ENCODE data around the gene ITM2C.

Gene ITM2C

GRCh38 chr2:230874456-230874855 lies 9.7 kb downstream of the ITM2C start:
- no peak for DNase-seq

DNA sequence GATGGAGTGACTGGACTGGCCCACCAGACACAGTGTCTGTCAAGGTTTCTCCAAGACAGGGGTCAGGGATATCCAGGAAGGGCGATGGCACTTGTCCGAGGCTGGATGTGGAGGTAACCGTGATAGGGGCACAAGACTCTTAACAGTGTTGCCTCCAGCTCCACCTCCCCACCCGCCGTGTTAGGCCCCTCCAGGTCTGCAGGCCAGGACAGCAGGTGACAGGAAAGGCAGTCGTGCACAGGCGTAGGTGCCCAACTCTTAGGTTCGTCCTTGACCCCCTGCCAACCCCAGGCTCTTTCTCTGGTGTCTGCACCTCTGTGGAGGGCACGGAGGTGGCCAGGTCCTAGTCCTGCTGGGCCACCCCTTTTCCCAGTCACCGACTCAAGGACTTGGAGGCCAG lies 10.1 kb downstream of the ITM2C start:
- DNase-seq, result no peak

DNA sequence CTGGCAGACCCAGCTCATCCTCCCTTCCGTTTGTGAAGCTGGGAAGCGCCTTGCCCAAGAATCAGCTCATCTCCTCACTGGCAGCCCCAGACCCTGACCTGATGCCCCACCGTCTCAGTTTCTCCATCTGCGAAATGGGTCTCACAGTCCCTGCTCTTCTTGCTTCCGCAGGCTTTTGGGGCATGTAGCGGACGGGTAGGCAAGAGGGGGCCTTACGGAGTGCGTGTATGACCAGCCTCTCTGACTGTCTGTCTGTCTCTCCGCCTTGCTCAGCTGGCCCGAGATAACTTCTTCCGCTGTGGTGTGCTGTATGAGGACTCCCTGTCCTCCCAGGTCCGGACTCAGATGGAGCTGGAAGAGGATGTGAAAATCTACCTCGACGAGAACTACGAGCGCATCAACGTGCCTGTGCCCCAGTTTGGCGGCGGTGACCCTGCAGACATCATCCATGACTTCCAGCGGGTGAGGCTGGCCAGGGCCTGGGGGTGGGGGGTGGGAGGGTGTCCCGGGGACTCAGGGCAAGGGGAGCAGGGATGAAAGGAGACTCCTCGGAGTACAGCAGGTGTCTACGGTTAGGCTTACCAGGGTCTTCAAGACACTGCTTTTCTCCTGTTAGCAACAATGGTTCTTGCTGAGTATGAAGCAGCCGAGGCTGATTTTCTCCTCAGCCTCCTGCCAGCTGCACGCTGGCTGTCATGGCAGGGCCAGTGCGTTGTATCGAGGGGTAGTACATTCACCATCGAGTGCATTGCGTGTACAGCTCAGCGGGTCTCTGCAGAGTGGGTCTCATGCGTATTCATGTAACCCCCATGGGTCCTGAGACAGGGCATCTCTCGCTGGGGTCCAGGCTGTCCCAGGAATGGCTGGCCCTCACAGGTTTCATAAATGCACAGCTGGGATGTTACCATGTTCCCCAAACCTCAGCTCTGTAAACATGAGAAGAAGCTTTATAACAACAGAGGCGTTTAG lies 10.9 kb downstream of the ITM2C start:
- DNase-seq, result no peak

GRCh38 chr2:230877116-230877758 lies 12.5 kb downstream of the ITM2C start:
- no peak for DNase-seq

DNA sequence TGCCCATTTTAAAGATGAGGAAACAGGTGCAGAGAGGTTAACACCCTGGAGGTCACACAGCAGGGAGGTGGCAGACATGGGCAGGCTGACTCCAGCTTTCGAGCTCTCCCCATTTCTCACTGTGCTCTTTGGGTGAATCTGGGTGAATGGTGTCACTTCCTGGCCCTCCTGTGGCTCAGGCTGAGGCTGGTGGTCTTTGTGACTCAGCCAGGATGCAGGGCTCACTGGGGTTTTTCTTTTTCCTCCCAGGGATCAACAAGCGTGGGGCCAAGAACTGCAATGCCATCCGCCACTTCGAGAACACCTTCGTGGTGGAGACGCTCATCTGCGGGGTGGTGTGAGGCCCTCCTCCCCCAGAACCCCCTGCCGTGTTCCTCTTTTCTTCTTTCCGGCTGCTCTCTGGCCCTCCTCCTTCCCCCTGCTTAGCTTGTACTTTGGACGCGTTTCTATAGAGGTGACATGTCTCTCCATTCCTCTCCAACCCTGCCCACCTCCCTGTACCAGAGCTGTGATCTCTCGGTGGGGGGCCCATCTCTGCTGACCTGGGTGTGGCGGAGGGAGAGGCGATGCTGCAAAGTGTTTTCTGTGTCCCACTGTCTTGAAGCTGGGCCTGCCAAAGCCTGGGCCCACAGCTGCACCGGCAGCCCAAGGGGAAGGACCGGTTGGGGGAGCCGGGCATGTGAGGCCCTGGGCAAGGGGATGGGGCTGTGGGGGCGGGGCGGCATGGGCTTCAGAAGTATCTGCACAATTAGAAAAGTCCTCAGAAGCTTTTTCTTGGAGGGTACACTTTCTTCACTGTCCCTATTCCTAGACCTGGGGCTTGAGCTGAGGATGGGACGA lies 13.2 kb downstream of the ITM2C start:
- peak; percentile 63 to 66 for DNase-seq

DNA sequence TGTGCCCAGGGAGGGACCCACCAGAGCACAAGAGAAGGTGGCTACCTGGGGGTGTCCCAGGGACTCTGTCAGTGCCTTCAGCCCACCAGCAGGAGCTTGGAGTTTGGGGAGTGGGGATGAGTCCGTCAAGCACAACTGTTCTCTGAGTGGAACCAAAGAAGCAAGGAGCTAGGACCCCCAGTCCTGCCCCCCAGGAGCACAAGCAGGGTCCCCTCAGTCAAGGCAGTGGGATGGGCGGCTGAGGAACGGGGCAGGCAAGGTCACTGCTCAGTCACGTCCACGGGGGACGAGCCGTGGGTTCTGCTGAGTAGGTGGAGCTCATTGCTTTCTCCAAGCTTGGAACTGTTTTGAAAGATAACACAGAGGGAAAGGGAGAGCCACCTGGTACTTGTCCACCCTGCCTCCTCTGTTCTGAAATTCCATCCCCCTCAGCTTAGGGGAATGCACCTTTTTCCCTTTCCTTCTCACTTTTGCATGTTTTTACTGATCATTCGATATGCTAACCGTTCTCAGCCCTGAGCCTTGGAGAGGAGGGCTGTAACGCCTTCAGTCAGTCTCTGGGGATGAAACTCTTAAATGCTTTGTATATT lies 14.0 kb downstream of the ITM2C start:
- DNase-seq, result peak in 1 of 2 experiments; percentile 16

DNA sequence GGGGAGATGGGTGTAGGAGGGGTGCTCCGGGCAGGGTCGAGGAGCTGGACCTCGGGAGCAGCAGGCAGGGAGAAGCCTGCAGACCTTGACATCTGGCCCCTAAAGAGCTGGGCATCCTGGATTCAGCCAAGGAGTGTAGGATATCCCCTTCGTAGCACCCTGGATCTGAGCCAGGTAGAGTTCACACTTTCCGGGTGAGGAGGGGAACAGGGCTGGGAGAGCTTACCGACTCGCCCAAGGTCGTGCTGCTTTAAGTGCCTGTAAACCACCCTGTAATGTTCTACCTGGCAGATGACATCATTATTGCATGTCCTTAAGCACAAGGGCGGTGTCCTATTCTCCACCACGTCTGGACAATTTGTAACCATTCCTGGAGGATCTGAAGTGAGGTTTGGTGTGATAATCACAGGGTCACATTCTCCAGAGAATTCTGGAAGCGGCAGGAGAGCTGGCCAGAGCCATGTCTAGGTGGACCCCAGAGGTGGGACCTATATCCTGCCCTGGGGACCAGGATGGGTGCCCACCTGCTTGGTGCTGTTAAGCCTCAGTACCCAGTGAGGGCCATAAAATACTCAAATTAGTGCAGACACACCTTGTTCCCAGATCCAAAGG lies 14.6 kb downstream of the ITM2C start:
- peak in 1 of 2 experiments; percentile 13 for DNase-seq

- DNase-seq, result no peak
Measured at GRCh38 chr2:230879891-230880290, 15.1 kb downstream of the ITM2C start.

- peak in 1 of 2 experiments; percentile 8 for DNase-seq
Measured at GRCh38 chr2:230881840-230882239, 17.1 kb downstream of the ITM2C start.

DNA sequence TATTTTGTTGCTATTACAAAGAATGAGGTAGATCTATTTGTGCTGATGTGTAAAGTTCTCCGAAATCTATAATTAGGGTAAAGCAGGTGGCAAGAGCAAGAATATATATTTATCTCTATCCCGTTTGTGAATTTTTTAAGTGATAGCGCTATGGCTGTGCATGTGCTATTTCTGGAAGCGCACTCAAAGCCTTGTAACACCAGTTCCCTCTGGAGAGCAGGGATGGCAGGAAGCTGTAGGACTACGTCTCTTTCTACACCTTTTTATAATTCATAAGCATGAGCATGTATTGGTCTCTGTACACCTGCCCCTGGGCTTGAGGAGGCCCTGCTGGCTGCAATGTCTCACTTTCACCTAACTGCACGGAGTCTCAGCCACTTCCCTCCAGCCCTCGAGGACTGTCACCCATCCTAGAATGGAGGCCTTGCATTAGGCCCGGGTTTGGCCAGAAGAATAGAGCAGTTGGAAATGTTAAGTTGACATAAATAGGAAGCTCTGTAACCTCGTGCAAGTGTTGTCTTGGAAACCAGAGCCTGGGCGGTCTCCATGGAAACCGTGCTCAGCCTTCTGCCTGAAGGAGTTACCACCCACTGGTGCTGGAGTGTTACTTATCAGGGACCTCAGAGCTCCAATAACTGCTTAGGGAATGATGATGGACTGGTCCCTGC lies 20.9 kb downstream of the ITM2C start:
- peak in 1 of 2 experiments; percentile 27 for DNase-seq

DNA sequence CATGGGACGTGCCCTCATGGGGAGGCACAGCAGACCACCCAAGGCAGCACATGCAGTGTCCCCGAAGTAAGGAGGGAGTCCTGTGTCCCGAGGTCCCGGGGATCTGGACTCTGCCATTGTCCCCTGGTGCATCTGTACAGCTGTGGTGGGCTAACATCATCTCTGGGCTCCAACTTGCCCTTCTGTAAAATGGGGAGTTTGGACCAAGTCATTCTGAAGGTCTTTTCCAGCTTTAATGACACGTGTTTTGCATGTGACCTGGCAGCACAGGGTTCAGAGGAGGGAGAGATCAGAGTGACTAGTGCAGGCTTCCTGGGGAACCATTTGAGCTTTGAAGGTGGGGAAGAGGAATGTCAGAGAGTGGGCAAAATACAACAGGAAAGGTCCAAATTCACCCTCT lies 21.5 kb downstream of the ITM2C start:
- DNase-seq, result no peak

DNA sequence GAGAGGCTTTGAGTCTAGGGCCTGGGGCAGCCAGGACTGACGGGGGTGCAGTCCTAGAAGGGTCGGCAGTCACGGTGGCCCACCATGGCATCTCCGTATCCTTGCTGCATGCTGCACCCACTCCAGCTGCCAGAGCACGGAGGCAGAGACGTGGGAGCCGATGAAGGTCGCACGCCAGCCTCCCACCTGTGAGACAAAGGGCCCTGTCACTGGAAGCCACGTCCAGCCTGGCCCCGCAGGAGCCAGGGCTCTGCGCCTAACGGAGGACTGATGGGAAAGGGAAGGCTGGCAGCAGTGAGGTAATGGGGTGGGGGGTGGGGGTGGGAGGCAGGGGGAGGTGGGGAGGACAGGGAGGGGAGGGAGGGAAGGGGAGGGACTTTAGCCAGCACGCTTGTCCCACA lies 21.9 kb downstream of the ITM2C start:
- no peak for DNase-seq

- no peak for DNase-seq
Measured at GRCh38 chr2:230887342-230887741, 22.6 kb downstream of the ITM2C start.

DNA sequence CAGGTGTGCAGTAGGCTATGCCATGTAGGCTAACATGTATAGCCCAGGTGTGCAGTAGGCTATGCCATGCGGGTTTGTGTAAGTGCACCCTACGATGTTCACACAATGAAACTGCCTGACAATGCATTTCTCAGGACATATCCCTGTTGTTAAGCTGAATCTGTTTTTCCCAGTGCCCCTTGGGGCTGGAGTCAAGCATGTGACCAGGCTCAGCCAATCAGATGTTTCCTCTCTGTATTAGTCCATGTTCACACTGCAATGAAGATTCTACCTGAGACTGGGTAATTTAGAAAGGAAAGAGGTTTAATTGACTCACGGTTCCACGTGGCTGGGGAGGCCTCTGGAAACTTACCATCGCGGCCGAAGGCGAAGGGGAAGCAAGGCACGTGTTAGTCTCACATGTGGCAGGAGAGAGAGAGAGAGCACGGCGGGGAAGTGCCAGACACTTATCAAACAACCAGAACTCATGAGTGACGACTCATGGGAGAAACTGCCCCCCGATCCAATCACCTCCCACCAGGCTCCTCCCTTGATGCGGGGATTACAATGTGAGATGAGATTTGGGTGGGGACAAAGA lies 24.2 kb downstream of the ITM2C start:
- DNase-seq, result no peak

DNA sequence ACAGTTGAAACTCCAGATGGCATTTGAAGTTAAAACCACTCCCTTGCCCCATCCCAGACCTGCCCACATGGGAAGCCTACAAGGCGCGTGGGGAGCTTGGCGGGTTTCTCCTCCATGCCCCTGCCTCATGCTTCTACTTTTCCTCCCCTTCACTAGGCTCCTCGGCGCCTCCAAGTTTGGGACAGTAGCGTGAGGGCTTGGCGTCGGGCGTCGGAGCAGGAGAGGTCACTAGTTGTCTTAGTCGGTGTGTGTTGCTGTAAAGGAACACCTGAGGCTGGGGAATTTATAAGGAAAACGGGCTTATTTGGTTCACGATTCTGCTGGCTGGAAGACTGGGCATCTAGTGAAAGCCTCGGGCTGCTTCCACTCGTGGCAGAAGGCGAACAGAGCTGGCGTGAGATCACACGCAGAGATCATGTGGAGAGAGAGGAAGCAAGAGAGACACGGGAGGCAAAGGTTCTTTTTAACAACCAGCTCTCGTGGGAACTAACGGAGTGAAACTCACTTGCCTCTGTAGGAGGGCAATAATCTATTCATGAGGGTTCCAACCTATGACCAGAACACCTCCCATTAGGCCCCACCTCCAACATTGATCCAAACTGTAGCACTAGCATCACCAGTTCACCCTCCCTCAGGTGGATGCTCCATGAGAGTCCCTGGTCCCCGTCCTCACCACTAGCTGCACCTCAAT lies 25.3 kb downstream of the ITM2C start:
- DNase-seq, result no peak

GRCh38 chr2:230890646-230891045 lies 25.9 kb downstream of the ITM2C start:
- no peak for DNase-seq

- no peak for DNase-seq
Measured at GRCh38 chr2:230891064-230891463, 26.3 kb downstream of the ITM2C start.

DNA sequence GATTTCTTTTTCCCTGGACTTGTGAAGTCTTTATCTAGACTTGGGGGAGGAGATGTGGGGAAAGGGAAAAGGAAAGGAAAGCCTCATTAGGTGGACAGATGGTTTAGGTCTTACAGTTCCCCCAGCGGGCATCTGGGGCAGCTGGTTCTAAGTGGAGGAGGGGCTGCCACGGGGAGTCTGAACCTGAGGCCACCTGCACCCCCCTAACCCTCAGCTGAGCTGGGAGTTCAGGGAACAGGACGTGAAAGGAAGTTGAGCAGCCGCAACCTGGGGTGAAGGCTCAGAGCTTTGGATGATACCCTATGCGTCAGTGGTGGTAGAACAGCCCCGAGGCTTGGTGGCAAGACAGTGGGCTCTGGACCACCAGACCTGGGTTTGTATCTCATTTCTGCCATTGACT lies 26.8 kb downstream of the ITM2C start:
- DNase-seq, result no peak

DNA sequence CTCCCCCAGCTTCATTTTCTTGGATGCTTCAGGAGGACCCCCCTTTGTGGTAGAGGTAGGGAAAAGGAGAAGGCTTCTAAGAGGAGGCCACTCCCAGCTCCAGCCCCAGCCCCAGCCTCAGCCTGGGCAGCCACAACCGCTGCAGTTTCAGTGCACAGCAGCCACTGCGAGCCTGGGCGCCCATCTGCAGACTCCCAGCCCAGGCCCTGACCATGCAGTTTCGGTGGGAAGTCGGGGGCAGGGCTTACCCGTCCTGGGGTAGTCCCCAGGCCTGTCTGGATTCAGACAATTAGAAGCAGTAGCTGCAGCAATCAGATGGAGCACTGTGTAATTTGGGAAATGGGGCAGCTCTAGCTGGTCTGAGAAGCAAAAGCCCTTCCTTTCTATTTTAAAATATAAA lies 28.6 kb downstream of the ITM2C start:
- peak; percentile 21 for DNase-seq

Data from activated T-cell treated with anti-CD3 and anti-CD28 coated beads, Interleukin-2, amount 50 U/mL, for 48 hours (primary cell).